NCI-H1436 treated with DMSO at 0.1 percent for 48 hours (cell line): ENCODE measurements around the gene RHPN2.
"Not testable (repeated sequence)": the region's sequence is repeated elsewhere in the genome, so short reads cannot be mapped to it uniquely, and the experiment has no call there.

Source experiments
- DNase-seq: peaks from one replicate; lab custom pipeline; 2025; lab: John Stamatoyannopoulos, UW

RHPN2 gene

DNA sequence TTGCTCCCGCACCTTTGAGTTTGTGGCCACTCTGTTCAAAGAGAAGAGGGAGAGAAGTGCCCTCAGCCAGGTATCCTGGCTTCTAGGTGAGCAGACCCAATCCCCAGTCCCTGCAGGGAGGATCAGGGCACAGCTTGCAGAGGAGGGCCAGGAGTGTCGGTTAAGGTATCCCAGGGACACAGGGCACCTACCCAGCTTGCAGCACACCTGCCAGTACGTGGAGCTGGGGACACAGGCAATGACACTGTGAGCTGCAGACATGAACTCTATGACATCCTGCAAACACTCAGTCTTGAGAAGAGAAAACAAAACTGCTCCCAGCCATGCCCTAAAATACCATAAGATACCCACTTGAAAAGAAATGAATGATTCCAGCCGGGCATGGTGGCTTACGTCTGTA lies 38.1 kb downstream of the RHPN2 start:
- DNase-seq = not testable (repeated sequence)

GRCh38 chr19:33025468-33026238 lies 39.0 kb downstream of the RHPN2 start:
- not testable (repeated sequence) for DNase-seq

DNA sequence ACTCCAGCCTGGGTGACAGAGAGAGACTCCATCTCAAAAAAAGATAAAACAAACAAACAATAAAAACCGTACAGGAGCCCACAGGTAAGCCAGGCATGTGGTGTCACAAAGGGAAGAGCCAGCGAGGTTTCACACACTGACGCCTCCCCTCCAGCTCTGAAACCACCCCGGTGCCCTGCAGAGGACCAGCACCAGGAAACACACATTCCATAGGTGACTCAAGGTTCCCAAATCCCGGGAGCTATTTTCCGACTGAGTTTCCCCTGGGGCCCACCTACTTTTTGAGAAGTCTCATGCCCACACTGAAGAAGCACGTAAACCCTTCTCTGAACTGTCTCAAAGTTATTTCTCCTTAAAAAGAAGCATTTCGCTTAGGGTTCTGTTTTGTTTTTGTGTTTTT lies 40.3 kb downstream of the RHPN2 start:
- DNase-seq = no peak

DNA sequence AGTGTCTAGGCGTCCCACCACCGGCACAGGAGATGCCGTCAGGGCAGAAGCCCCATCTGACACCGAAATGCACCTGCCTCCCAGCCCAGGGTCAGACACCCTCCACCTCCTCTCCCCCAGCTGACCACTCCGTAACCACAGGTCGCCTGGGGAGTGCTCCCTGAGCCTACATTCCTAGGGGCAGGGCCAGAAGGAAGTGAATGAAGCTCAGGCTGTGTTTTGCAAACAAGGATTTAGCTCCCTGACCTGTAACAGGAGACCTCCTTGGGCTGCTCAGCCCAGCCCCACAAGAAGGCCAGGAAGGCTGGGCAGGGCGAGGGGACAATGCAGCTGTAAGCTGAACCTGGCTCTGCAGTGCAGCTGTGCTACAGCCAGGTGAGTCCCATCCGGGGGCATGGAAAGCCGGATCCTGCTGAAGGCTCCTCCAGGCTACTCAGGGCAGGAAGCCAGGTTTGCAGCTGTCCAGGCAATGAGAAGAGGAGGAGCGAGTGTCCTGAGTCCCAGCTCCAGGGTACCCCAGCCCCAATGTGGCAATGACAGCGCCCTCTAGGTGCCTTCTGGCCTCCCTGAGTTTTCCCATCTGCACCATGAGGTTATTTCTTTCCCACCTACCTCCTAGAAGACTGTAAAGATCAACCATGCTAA lies 42.1 kb downstream of the RHPN2 start:
- DNase-seq = no peak

- DNase-seq = not testable (repeated sequence)
These were observed 53.8 kb downstream of the RHPN2 start for GRCh38 chr19:33010891-33011290.

DNA sequence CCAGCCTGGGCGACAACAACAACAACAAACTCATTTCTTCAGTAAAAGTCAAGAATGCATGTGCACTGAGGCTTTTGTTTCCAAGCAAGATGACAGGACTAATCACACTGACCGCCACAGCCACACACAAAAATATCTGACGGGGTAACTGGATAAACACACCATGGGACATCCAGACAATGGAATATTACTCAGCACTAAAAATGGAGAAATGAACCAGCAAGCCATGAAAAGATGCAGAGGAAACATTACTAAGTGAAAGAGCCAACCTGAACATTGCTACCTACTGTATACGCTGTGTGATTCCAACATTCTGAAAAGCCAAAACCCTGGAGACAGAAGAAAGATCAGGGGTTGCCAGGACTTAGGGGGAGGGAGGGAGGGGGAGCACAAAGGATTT lies 56.0 kb downstream of the RHPN2 start:
- no peak for DNase-seq

DNA sequence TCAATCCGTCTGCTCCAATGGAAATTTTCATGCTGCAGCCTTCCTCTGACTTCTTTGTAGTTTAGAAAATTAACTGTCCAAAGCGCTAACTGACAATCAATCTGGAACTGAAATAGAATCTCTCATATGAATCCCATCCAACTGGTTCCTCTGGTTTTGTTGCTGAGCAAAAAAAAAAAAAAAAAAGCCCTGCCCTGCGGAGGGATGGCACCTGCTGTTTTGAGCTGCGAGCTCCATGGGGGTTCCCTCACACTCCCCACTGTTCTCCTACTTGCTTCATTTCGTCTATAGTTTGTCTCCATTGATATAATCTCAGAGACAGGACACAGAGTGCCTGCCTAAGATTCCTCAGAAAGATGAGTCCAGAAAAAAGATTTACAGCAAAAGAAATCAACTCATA lies 59.2 kb downstream of the RHPN2 start:
- no peak for DNase-seq

- DNase-seq = not testable (repeated sequence)
These were observed 61.2 kb downstream of the RHPN2 start for GRCh38 chr19:33003424-33004024.

GRCh38 chr19:33002126-33002865 lies 62.4 kb downstream of the RHPN2 start:
- DNase-seq = not testable (repeated sequence)

GRCh38 chr19:33000910-33001309 lies 63.8 kb downstream of the RHPN2 start:
- no peak for DNase-seq

GRCh38 chr19:33000510-33000909 lies 64.2 kb downstream of the RHPN2 start:
- no peak for DNase-seq

GRCh38 chr19:32998722-32999121 lies 66.0 kb downstream of the RHPN2 start:
- DNase-seq = no peak

GRCh38 chr19:32997716-32998355 lies 66.9 kb downstream of the RHPN2 start:
- no peak for DNase-seq

GRCh38 chr19:32997061-32997464 lies 67.6 kb downstream of the RHPN2 start:
- not testable (repeated sequence) for DNase-seq

GRCh38 chr19:32995966-32996365 lies 68.7 kb downstream of the RHPN2 start:
- DNase-seq = not testable (repeated sequence)

DNA sequence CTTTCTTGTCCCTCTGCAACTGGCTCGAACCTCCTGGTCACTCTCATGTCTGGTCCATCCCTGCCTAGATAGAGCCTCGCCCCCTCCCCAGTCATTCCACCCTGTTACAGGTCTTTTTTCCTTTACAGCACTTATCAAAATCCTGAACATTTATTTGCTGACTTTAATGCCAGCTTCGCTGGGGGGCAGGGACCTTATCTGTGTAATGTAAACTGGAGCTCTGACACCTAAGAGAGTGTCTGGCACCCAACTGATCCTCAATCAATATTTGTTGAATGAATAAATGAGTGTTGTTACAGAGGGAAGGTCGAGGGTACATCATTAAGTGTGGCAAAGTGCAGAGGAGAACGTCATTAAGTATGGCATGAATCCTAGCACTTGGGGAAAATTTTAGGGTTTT lies 76.0 kb downstream of the RHPN2 start:
- DNase-seq = no peak

DNA sequence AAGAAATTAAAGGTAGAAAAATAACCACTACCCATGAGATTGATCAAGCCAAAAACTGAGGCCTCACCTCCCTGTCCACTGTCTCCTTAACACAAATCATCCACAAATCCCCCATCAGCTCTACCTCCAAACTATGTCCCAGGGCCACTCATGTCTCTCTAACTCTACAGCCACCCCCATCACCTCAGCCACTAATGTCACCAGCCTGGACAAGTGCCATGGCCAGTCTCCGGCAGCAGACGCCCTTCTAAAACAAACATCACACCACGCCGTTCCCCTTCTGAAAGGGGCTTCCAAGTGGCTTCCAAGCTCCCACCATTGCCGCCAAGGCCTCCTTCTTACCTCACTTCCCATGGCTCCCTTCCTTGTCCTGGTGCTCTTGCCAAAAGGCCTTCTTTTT lies 76.4 kb downstream of the RHPN2 start:
- not testable (repeated sequence) for DNase-seq

DNA sequence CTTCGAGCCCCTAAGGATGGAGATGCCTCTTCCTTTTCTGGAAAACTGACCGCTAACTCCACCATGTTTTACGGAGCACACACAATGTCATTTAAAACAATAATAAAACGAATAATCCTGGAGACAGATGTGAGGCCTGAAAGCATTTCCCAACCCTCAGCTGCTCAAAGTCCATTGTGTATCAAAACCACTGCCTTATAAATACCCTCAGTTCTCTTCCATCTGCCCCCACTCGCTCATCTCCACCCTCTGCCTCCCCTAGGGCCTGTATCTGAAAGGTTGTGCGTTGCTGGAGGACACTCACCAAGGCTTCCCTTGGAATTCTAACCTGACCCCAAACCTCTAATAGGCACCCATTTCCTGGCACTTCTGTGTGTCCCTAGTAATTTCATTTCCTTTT lies 82.2 kb downstream of the RHPN2 start:
- not testable (repeated sequence) for DNase-seq

GRCh38 chr19:32979807-32980206 lies 84.9 kb downstream of the RHPN2 start:
- not testable (repeated sequence) for DNase-seq

DNA sequence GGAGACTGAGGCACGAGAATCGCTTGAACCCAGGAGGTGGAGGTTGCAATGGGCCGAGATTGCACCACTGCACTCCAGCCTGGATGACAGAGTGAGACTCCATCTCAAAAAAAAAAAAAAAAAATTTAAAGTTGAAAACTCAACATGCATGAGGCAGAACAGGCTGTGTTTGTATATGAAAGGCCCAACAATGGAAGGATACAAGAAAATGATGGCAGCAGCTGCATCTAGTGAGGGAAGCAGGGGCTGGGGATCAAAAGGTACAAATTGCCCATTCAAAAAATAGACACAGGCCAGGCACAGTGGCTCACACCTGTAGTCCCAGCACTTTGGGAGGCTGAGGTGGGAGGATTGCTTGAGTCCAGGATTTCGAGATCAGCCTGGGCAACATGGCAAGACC lies 86.9 kb downstream of the RHPN2 start:
- not testable (repeated sequence) for DNase-seq

GRCh38 chr19:32977280-32977679 lies 87.4 kb downstream of the RHPN2 start:
- no peak for DNase-seq

GRCh38 chr19:32976223-32976805 lies 88.4 kb downstream of the RHPN2 start:
- no peak for DNase-seq
